HG03159 (cell line): ENCODE data around the gene SYT11.
"Not testable (repeated sequence)": the region's sequence is repeated elsewhere in the genome, so short reads cannot be mapped to it uniquely, and the experiment has no call there.

Experiments used
- ATAC-seq: cut with Tn5 transposase; IDR thresholded peaks from one replicate; pipeline ENCODE4 v1.9.1; 2021; ENCODE audit warnings: mild to moderate bottlenecking, moderate library complexity; ENCODE audit not compliant: unreplicated experiment

Gene SYT11

DNA sequence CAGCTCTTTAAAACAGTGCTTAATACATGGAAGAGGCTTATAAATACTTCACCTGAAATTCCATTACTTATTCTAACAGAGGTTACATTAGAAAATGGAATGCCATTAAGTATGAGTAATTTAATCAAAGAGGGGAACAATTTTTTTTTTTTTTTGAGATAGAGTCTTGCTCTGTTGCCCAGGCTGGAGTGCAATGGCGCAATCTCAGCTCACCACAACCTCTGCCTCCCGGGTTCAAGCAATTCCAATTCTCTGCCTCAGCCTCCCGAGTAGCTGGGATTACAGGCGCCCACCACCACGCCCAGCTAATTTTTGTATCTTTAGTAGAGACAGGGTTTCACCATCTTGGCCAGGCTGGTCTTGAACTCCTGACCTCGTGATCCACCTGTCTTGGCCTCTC, 36.2 kb downstream of the SYT11 start:
- not testable (repeated sequence) for ATAC-seq

DNA sequence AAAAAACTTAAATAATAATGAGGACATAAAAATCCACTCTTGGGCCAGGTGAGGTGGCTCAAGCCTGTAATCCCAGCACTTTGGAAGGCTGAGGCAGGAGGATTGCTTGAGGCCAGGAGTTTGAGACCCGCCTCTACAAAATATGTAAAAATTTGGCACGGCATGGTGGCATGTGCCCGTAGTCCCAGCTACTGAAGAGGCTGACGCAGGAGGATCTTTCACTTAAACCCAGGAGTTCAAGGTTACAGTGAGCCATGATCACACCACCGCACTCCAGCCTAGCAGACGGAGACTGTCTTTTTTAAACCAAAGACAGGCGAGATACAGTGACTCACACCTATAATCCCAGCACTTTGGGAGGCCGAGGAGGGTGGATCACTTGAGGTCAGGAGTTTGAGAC, 37.1 kb downstream of the SYT11 start:
- not testable (repeated sequence) for ATAC-seq

DNA sequence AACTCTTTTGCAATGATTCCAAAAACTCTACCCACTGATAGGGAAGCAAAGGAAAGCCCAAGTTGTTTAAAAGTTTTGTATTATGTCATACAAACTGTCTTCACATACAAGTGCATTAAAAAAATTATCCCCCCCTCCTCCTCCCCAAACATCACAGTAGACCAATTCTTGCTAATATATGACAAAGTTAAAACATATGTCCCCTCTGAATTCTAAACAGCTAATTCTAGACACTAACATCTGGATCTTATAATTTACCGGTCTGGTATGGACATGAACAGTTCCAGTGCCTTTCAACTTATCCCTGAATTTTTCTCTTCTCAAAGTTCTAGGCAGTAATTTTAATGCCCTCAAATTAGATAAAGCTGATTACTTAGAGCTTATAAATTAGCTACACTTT, 38.4 kb downstream of the SYT11 start:
- ATAC-seq = no peak

DNA sequence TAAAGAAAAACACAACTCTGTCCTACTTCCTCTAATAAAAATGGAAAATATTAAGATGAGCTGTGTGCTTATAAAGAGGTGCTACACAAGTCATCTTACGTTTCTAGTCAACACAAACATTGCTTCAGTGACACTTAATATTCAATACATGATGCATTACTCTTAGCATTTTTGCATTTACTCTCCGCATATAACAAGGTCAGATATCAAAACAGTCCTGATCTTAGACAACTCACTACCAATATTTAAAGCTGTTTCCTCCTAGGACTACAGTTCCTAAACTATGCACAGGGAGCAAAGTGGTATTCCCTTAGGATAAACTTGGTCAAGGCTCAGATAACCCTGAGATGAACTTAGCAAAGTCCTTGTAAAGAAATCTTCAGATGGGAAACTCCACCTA, 39.5 kb downstream of the SYT11 start:
- no peak for ATAC-seq

DNA sequence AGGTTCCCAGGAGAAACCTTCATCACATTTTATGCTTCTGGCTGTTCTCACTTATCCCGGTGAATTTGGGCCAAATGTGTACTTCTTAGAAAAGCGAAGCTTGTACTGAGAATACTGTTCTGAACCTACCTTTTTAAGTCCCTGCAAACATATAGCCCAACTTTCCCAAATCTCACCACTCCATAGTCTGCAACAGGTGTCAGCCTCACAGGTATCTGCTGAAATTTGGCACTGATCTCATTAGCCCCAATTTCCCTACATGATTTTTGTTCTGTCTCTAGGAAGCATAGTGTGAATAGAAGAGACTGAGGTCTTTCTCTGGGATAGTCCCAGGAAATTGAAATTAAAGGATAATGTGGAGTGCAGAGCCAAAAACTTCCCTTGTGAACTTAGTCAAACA, 40.3 kb downstream of the SYT11 start:
- no peak for ATAC-seq

DNA sequence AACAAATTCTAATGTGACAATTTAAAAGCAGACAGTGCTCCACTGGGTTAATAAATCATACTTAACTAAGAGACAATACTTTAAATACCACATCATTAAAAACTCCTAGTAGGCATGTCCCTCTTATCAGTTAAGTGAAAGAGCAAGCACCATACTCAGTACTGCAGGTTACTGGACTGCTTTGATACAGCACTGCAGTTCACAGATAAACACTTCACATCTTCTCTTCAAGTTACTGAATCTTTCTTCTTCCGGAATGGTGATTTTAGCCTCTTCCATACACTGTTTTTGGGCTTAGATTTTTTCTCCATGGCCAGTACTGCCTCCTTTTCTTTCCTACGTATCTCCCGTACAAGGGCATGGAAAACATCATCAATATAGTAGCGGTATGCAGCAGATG, 40.8 kb downstream of the SYT11 start:
- no peak for ATAC-seq

DNA sequence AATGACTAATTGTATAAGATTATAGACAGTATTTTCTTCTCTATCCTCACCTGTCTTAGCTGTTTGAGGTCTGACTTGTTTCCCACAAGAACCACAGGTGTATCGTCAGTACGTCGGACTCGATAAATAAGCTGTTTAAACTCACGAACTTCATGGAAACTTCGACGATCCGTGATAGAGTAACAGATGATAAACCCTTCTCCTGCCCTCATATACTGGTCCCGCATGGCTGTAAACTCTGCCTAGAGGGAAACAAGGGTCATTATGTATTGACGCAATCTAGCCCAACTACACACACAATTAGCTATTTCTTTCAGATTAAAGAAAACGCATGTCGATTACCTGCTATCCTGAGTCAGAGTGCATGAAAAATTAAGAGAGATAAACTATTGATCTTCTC, 44.9 kb downstream of the SYT11 start:
- ATAC-seq = no peak

DNA sequence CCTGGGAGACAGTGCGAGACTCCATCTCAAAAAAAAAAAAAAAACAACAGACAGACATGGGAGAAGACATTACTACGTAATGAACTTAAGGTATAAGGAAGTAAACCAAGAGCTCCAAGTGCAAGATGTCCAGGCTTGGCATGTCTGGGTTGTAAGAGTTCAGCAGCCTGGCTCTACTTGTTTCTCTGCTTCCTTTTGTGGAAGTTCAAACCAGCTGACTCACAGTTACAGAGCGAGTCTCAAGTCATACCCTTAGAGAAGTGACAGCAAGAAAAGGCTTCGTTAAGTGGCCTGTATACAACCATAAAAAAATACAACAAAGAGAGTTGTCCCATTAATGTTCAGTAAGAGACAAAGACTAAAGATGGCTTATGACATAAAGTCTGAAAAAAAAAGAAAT, 50.5 kb downstream of the SYT11 start:
- no peak for ATAC-seq

DNA sequence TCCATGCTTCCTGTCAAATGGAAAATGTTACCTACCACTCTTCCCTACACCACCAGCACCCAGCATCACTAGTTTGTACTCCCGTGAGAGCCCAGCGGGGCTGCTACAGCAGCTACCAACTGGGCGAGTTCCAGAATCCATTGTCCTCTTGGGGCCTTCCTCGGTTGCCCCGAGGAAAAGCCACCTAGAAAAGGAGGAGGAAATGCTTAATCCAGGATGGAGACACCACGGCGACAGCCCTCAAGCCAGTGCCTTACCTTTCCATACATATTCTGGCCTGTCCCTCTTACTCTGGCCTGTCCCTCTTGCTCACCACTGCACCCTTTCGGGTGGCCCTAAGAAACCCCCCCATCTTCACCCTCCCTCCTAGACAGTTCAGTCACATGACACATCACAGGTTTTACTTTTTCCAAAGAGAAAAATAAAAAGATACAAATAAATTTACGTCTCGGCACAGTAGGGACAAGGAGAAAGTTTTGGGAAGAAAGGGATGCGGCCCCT, 51.3 kb downstream of the SYT11 start:
- ATAC-seq = peak; percentile 16

DNA sequence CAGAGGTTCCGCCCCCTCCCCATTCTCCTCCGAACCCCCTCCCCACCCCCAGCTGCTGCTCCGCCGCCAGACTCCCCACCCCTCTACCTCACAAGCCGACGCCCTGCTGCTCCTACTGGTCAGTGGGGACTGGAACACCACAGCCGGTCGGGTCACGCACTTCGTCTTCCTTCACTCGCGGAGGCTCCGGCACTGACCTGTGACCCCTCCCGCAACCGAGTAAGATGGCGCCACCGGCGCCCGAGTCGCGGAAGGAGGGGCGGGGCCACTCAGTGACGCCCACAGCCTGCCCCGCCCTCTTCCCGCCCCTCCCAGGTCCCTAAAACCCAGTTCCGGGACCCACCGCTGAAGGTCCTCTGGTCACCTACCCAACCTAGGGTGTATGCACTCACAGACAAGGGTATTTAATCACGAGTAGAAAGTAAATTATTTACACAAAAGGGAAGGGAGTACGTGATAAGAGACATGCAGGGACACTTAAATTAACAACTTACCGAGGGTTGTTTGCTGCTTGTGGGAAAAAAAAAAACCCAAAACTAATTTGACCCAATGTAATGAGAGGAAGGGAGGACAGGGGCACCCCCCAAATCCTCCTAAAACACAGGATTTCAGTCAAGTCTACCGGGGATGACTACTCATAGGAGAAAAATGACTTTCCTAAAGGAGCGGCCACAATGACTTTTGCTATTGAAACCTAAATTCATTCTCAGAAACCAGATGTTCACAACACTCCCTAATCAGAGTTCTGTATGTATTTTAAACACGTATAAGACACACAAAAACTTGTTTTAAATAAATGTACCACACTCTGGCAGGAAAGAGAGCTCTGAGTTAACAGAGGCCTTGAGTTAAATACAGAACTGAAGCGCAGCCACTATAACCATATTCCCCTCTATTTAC, 52.0 kb downstream of the SYT11 start, which contains the start of gene RIT1:
RIT1 (minus strand) TSS at position 194 of the 900 bp plus-strand sequence. CDS start 588 bp downstream, outside the sequence.
- peak; percentile 82 for ATAC-seq

DNA sequence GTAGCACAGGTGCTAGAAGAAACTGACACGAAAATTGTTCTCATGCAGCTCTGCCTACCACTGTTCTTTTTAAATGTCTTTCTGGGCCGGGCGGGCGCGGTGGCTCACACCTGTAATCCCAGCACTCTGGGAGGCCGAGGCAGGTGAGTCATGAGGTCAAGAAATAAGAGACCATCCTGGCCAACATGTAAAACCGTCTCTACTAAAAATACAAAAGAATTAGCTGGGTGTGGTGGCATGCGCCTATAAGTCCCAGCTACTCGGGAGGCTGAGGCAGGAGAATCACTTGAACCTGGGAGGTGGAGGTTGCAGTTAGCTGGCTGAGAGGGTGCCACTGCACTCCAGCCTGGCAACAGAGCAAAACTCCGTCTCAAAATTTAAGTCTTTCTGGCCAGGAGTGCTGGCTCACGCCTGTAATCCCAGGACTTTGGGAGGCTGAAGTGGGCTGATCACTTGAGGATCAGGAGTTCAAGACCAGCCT, 52.7 kb downstream of the SYT11 start:
- no peak for ATAC-seq

DNA sequence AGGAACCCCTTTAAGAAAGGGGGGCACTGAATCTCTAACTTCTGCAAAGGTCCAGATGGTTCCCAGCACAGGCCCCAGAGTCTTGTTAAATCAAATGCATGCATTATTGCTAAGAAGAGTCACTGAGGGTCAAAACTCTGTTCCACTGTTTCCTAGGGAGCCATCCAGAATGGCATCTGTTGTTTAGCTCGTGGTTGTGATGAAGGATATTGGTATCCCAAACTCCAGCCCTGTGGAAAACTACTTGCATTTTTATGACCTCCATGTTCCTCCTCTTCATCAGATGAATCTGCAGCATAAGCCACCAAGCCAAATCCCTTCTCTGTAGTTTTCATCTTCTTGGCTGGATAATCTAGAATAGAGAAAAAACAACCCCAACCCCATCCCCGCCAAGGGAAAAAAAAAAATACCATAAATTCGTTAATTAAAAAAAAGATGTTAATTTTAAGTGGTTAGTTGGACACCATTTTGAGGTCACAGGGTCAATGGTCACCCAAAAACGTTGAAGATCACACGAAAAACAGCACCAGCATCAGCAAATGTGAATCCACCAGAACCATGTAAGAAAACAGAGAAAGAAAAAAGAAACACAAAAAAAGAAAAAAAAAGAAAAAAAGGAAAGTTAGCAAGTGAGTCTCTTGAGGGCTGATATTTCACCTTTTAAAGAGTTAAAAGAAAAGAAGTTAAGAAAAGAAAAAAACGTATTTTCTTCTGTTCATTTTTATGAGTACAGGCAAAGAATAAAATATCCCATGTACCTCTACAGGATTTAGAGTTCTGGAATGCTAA, 54.8 kb downstream of the SYT11 start:
- no peak for ATAC-seq

DNA sequence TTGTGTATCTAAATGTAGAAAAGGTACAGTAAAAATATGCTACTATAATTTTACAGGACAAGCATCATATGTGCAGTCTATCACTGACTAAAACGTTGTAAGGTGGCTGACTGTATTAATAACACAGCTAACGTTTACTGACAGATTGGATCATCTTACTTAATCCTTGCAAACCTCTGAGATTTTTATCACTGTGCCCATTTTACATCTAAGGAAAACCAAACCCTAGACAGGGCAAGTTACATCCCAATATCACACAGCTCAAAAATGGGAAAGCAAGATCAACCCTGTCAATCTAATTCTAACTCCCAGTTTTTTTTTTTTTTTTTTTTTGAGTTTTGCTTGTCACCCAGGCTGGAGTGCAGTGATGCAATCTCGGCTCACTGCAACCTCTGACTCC, 59.3 kb downstream of the SYT11 start:
- ATAC-seq = no peak

DNA sequence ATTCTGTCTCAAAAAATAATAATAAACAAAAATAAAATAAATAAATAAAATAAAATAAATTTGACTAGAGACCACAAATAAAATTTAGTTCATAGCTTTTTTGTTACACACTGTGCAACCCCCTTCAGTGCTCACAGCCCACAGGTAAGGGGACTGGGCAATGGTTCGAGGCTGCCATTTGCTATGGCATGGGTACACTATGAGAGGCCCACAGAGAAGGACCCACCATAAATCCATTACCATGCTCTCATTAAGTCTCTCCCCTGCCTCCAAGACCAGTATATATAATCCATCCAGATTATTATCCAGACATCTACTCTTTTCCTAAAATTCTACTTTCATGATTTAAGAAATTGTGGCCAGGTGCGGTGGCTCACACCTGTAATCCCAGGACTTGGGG, 60.4 kb downstream of the SYT11 start:
- ATAC-seq = no peak

DNA sequence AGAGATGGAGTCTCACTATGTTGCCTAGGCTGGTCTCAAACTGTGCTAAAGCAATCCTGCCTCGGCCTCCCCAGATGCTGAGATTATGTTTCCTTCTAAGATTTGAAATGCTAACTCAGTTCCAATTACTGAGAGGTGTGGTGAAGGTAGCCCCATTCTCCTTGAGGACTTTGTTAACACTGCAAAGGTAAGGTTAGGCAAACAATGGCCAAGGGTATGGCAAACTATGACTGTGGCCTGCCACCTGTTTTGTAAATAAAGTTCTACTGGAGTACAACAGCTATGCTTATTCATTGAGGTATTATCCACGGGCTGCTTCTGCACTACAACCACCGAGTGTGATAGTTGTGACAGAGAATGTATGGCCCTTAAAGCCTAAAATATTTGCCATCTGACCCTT, 61.4 kb downstream of the SYT11 start:
- no peak for ATAC-seq

DNA sequence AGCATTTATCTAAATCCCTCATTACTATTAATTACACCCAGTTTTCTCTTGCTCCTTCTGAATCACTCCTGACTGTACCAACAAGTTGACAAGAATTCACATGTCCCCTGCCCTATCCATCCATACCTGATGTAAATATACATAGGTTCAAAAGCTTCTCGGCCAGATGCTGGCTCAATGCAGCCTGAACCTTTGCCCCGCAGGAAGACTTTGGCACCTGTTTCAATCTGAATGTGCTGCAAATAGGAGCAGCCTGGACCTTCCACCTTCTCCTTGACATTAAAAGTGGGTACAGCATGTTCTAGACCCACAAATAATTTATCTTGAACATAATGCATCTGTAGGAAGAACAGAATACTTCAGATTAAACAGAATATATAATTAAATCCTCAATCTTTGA, 66.1 kb downstream of the SYT11 start:
- no peak for ATAC-seq

DNA sequence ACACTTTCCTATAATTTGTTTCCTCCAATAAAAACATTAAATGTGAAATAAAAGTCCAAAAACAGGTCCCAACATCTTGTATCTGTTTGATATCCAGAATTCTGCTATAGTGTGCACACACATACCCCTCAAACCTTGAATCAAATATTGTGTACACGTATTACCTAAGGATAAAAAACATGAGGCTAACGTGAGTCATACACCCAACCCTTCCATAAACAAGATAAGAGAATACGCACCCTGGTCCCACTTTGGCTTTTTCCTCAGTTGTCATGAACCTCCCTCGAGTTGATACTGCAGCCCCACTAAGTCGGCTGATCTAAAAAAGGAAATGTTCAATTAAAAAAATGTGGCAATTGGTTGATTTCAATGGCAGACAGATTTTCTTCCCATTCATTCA, 69.7 kb downstream of the SYT11 start:
- no peak for ATAC-seq

DNA sequence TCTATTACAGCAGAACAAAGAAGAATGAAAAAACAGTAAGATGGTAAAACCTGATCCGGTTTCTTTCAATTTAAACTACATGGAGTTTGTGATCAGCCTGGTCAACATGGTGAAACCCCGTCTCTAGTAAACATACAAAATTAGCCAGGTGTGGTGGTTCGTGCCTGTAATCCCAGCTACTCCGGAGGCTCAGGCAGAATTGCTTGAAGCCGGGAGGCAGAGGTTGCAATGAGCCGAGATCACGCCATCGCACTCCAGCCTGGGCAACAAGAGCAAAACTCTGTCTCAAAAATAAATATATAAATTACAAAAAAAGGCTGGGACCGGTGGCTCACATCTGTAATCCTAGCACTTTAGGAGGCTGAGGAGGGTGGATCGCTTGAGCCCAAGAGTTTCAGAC, 71.4 kb downstream of the SYT11 start:
- ATAC-seq = not testable (repeated sequence)

DNA sequence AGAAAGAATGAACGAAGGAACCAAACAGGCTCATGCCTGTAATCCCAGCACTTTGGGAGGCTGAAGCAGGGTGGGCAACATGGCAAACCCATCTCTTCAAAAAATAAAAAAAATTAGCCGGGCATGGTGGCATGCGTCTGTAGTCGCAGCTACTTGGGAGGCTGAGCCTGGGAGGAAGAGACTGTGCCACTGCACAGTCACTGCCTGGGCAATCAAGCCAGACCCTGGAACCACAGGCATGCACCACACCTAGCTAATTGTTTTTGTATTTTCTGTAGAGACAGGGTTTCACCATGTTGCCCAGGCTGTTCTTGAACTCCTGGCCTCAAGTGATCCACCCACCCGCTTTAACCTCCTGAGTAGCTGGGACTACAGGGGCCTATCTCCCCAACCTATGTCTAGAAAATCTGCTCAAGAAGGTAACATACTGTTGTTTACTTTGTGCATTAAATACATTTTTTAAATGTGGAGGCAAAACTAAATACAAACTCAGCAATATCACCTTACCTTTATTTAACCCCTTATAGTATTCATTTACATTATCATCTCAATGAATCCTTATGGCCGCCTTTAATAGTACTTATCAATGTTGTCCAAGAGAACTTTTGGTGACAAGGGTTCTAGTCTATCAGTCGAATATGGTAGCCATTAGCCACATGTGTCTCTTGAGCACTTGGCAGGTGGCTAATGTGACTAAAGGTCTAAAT, 72.1 kb downstream of the SYT11 start:
- ATAC-seq = no peak

DNA sequence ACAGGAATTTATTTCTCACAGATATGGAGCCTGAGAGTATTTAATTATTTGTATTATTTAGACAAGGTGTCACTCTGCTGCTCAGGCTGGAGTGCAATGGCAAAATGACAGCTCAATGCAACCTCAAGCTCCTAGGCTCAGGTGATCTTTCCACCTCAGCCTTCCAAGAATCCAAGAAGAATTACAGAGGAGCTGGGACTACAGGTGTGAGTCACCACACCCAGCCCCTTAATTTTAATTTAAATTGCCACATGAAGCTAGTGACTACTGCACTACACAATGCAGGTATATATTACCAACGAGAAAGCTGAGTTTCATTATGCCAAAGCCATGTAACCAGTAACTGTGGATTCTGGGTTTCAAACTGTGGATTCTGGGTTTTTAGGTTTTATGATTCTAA, 72.7 kb downstream of the SYT11 start:
- ATAC-seq = no peak

DNA sequence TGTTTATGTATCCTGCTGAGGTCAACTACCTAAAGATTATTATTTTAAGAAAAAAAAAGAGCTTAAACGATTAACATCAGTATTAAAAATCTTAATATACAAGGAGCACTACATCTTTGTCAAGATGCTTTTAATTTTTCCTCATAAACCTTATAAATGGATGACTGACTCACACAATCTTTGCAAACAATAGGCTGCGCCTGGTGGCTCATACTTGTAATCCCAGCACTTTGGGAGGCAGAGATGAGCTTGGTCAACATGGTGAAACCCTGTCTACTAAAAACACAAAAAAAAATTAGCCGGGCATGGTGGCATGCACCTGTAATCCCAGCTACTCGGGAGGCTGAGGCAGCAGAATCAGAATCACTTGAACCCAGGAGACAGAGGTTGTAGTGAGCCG, 73.1 kb downstream of the SYT11 start:
- no peak for ATAC-seq
